Nephron progenitor cell (in vitro differentiated cells): ENCODE measurements around the gene FARP2.
"Not testable (repeated sequence)": the region's sequence is repeated elsewhere in the genome, so short reads cannot be mapped to it uniquely, and the experiment has no call there.

Source experiments
- DNase-seq: peaks from one replicate; pipeline ENCODE4 v3.0.0; 2021
- H3K27ac Mint-ChIP-seq: 2 replicates; pipeline ENCODE4 v1.8.0; 2021; ENCODE audit warnings: mild to moderate bottlenecking, moderate library complexity, mixed read lengths
- H3K27me3 Mint-ChIP-seq: 2 replicates; pipeline ENCODE4 v1.8.0; 2021; ENCODE audit warnings: mild to moderate bottlenecking, low read depth, mixed read lengths; ENCODE audit not compliant: poor library complexity
- H3K36me3 Mint-ChIP-seq: 2 replicates; pipeline ENCODE4 v1.8.0; 2021; ENCODE audit warnings: low read depth, mixed read lengths
- H3K4me1 Mint-ChIP-seq: 2 replicates; pipeline ENCODE4 v1.8.0; 2021; ENCODE audit warnings: mixed read lengths
- H3K4me3 Mint-ChIP-seq: 2 replicates; pipeline ENCODE4 v1.8.0; 2021; ENCODE audit warnings: mild to moderate bottlenecking, moderate library complexity, mixed read lengths
- H3K9me3 Mint-ChIP-seq: 2 replicates; pipeline ENCODE4 v1.8.0; 2021; ENCODE audit warnings: mild to moderate bottlenecking, moderate library complexity, mixed read lengths
- CTCF ChIP-seq: fragments of 200-600 bp; sonication (generic); IDR thresholded peaks from 2 replicates; pipeline ENCODE4 v1.5.0; 2021; ENCODE audit warnings: antibody characterized with exemption

Gene FARP2

GRCh38 chr2:241366678-241367077, 10.6 kb downstream of the FARP2 start:
- no peak for TF ChIP-seq CTCF
- Mint-ChIP-seq H3K4me1 (peaks cover 5% of the 10 kb centered on the region), H3K27me3 (peaks cover 5% of the 10 kb centered on the region), H3K36me3 (peaks cover 8% of the 10 kb centered on the region), H3K4me3 (no peak overlapping the region), H3K27ac (no peak overlapping the region), H3K9me3 (no peaks in the 10 kb centered on the region)
- DNase-seq: no peak

- no peak for TF ChIP-seq CTCF
- Mint-ChIP-seq H3K4me1 (peaks cover 16% of the 10 kb centered on the region), H3K27me3 (peaks cover 4% of the 10 kb centered on the region), H3K4me3 (no peak overlapping the region), H3K27ac (no peak overlapping the region), H3K36me3 (peaks cover 7% of the 10 kb centered on the region), H3K9me3 (no peaks in the 10 kb centered on the region)
- no peak for DNase-seq
Measured at GRCh38 chr2:241368643-241369042, 12.6 kb downstream of the FARP2 start.

GRCh38 chr2:241372361-241372992, 16.4 kb downstream of the FARP2 start:
- TF ChIP-seq CTCF: no peak
- H3K36me3 Mint-ChIP-seq: peaks cover 32% of the 10 kb centered on the region
- no peak for DNase-seq
- H3K9me3 Mint-ChIP-seq: no peaks in the 10 kb centered on the region
- H3K27ac Mint-ChIP-seq: no peak overlapping the region
- peaks cover 11% of the 10 kb centered on the region for H3K4me1 Mint-ChIP-seq
- peaks cover 2% of the 10 kb centered on the region for H3K27me3 Mint-ChIP-seq
- H3K4me3 Mint-ChIP-seq: no peak overlapping the region

GRCh38 chr2:241373446-241373845, 17.4 kb downstream of the FARP2 start:
- no peak overlapping the region for H3K4me3 Mint-ChIP-seq
- no peak for TF ChIP-seq CTCF
- DNase-seq: no peak
- H3K9me3 Mint-ChIP-seq: no peaks in the 10 kb centered on the region
- H3K4me1 Mint-ChIP-seq: peaks cover 11% of the 10 kb centered on the region
- peaks cover 2% of the 10 kb centered on the region for H3K27me3 Mint-ChIP-seq
- H3K27ac Mint-ChIP-seq: no peak overlapping the region
- peaks cover 32% of the 10 kb centered on the region for H3K36me3 Mint-ChIP-seq

- peaks cover 32% of the 10 kb centered on the region for H3K36me3 Mint-ChIP-seq
- H3K4me3 Mint-ChIP-seq, H3K9me3 Mint-ChIP-seq, H3K27me3 Mint-ChIP-seq, H3K27ac Mint-ChIP-seq: not testable (repeated sequence)
- peaks cover 11% of the 10 kb centered on the region for H3K4me1 Mint-ChIP-seq
- peak; percentile 23 for DNase-seq
Measured at GRCh38 chr2:241373906-241374305, 17.8 kb downstream of the FARP2 start.

GRCh38 chr2:241375300-241375699, 19.2 kb downstream of the FARP2 start:
- H3K4me1 Mint-ChIP-seq: peaks cover 11% of the 10 kb centered on the region
- peaks cover 32% of the 10 kb centered on the region for H3K36me3 Mint-ChIP-seq
- H3K9me3 Mint-ChIP-seq: no peaks in the 10 kb centered on the region
- DNase-seq: no peak
- H3K4me3 Mint-ChIP-seq: no peak overlapping the region
- peaks cover 2% of the 10 kb centered on the region for H3K27me3 Mint-ChIP-seq
- H3K27ac Mint-ChIP-seq: no peak overlapping the region
- TF ChIP-seq CTCF: no peak
